ENCODE results near the gene MT1E.

The MT1E gene

GRCh38 chr16:56667581-56668571, 42.3 kb downstream of the MT1E start, which contains the start of gene MT1G:
TSS of gene MT1G (minus strand) at chr16:56668065. CDS start at chr16:56667993, 72 bp downstream.
- H2BK12ac ChIP-seq (ENCODE audit: low read length in 2 of 2): no peak within 1 kb of the TSS
- H2AFZ ChIP-seq (ENCODE audit: low read depth, low read length): no peak within 1 kb of the TSS
- no peaks in the 10 kb centered on the region for H3K36me3 ChIP-seq (ENCODE audit: control insufficient read depth in 1 of 2, insufficient read depth in 2 of 2, low read depth in 1 of 2, low read length in 2 of 2)
- H3K9me3 ChIP-seq (ENCODE audit: control insufficient read depth, low read length): no peaks in the 10 kb centered on the region
- no peak within 1 kb of the TSS for H2BK5ac ChIP-seq (ENCODE audit: low read depth, low read length, poor library complexity, severe bottlenecking)
- H3K14ac ChIP-seq (ENCODE audit: low read length in 2 of 2): no peak within 1 kb of the TSS
- no peak within 1 kb of the TSS for H3K27ac ChIP-seq (ENCODE audit: low read length, poor library complexity, severe bottlenecking)
- H2AK5ac ChIP-seq (ENCODE audit: low read length, severe bottlenecking): no peak within 1 kb of the TSS
- H3K4ac ChIP-seq (ENCODE audit: low read depth in 1 of 2, low read length in 2 of 2): no peak within 1 kb of the TSS
- no peak within 1 kb of the TSS for H2BK15ac ChIP-seq (ENCODE audit: low read depth, poor library complexity, severe bottlenecking)
- no peak within 1 kb of the TSS for H3K4me3 ChIP-seq (ENCODE audit: insufficient read depth in 1 of 2, low read depth in 1 of 2, low read length in 2 of 2)
- 5% methylated on average over 45 of the region's 46 CpGs for WGBS
- H3K4me2 ChIP-seq (ENCODE audit: low read length, poor library complexity, severe bottlenecking): peak within 1 kb of the TSS; percentile 32
- no peak within 1 kb of the TSS for H2BK120ac ChIP-seq (ENCODE audit: low read depth, low read length)
- H3K27me3 ChIP-seq (ENCODE audit: control insufficient read depth in 1 of 2, insufficient read depth in 1 of 2, low read length in 2 of 2): peaks cover 73 to 94% of the 10 kb centered on the region in 2 experiments
- no peak within 1 kb of the TSS for H3K9ac ChIP-seq (ENCODE audit: low read length)
- no peak within 1 kb of the TSS for H4K8ac ChIP-seq (ENCODE audit: low read length)
- H3K4me1 ChIP-seq (ENCODE audit: control insufficient read depth, insufficient read depth, low read depth, low read length): peaks cover 18% of the 10 kb centered on the region
- H3K18ac ChIP-seq (ENCODE audit: low read depth in 1 of 2, low read length in 2 of 2): no peak within 1 kb of the TSS
- no peak within 1 kb of the TSS for H4K91ac ChIP-seq (ENCODE audit: low read length)
- H3K79me1 ChIP-seq (replicated peaks; ENCODE audit: low read length, poor library complexity, severe bottlenecking): no peaks in the 10 kb centered on the region
- no peak for DNase-seq
- no peak within 1 kb of the TSS for H3K23ac ChIP-seq (ENCODE audit: low read length in 2 of 2)

- no peak within 1 kb of the TSS for H2BK12ac ChIP-seq (ENCODE audit: low read length in 2 of 2)
- H3K4me1 ChIP-seq (ENCODE audit: control insufficient read depth, insufficient read depth, low read depth, low read length): peaks cover 14% of the 10 kb centered on the region
- H4K8ac ChIP-seq (ENCODE audit: low read length): no peak within 1 kb of the TSS
- H4K91ac ChIP-seq (ENCODE audit: low read length): no peak within 1 kb of the TSS
- H3K23ac ChIP-seq (ENCODE audit: low read length in 2 of 2): no peak within 1 kb of the TSS
- H3K9me3 ChIP-seq (ENCODE audit: control insufficient read depth, low read length): no peaks in the 10 kb centered on the region
- H2AK5ac ChIP-seq (ENCODE audit: low read length, severe bottlenecking): no peak within 1 kb of the TSS
- H3K27me3 ChIP-seq (ENCODE audit: control insufficient read depth in 1 of 2, insufficient read depth in 1 of 2, low read length in 2 of 2): peaks cover 62 to 84% of the 10 kb centered on the region in 2 experiments
- H3K18ac ChIP-seq (ENCODE audit: low read depth in 1 of 2, low read length in 2 of 2): no peak within 1 kb of the TSS
- H3K4me2 ChIP-seq (ENCODE audit: low read length, poor library complexity, severe bottlenecking): no peak within 1 kb of the TSS
- WGBS: 4% methylated on average over 34 of the region's 38 CpGs
- H3K79me1 ChIP-seq (replicated peaks; ENCODE audit: low read length, poor library complexity, severe bottlenecking): no peaks in the 10 kb centered on the region
- H3K27ac ChIP-seq (ENCODE audit: low read length, poor library complexity, severe bottlenecking): no peak within 1 kb of the TSS
- no peak within 1 kb of the TSS for H3K4me3 ChIP-seq (ENCODE audit: insufficient read depth in 1 of 2, low read depth in 1 of 2, low read length in 2 of 2)
- no peak within 1 kb of the TSS for H3K4ac ChIP-seq (ENCODE audit: low read depth in 1 of 2, low read length in 2 of 2)
- no peak within 1 kb of the TSS for H2BK15ac ChIP-seq (ENCODE audit: low read depth, poor library complexity, severe bottlenecking)
- H2BK5ac ChIP-seq (ENCODE audit: low read depth, low read length, poor library complexity, severe bottlenecking): no peak within 1 kb of the TSS
- no peaks in the 10 kb centered on the region for H3K36me3 ChIP-seq (ENCODE audit: control insufficient read depth in 1 of 2, insufficient read depth in 2 of 2, low read depth in 1 of 2, low read length in 2 of 2)
- no peak within 1 kb of the TSS for H2AFZ ChIP-seq (ENCODE audit: low read depth, low read length)
- H2BK120ac ChIP-seq (ENCODE audit: low read depth, low read length): no peak within 1 kb of the TSS
- no peak for DNase-seq
- no peak within 1 kb of the TSS for H3K14ac ChIP-seq (ENCODE audit: low read length in 2 of 2)
- H3K9ac ChIP-seq (ENCODE audit: low read length): no peak within 1 kb of the TSS
These were observed 43.6 kb downstream of the MT1E start, which contains the start of gene MT1H for GRCh38 chr16:56669005-56669839. TSS of gene MT1H (plus strand) at chr16:56669814. CDS start at chr16:56669885, 71 bp downstream.

- 6% methylated on average over 18 of the region's 19 CpGs for WGBS
These were observed 44.4 kb downstream of the MT1E start for GRCh38 chr16:56669840-56670619.

More at GRCh38 chr16:56669840-56670619, 44.4 kb downstream of the MT1E start:
- H4K91ac ChIP-seq (ENCODE audit: low read length): no peak overlapping the region
- no peaks in the 10 kb centered on the region for H3K36me3 ChIP-seq (ENCODE audit: control insufficient read depth in 1 of 2, insufficient read depth in 2 of 2, low read depth in 1 of 2, low read length in 2 of 2)
- DNase-seq: no peak
- H3K18ac ChIP-seq (ENCODE audit: low read depth in 1 of 2, low read length in 2 of 2): no peak overlapping the region
- no peak overlapping the region for H3K23ac ChIP-seq (ENCODE audit: low read length in 2 of 2)
- no peak overlapping the region for H3K27ac ChIP-seq (ENCODE audit: low read length, poor library complexity, severe bottlenecking)
- H2AK5ac ChIP-seq (ENCODE audit: low read length, severe bottlenecking): no peak overlapping the region
- no peaks in the 10 kb centered on the region for H3K9me3 ChIP-seq (ENCODE audit: control insufficient read depth, low read length)
- no peak overlapping the region for H2BK5ac ChIP-seq (ENCODE audit: low read depth, low read length, poor library complexity, severe bottlenecking)
- H2BK15ac ChIP-seq (ENCODE audit: low read depth, poor library complexity, severe bottlenecking): no peak overlapping the region
- H2AFZ ChIP-seq (ENCODE audit: low read depth, low read length): no peak overlapping the region
- peaks cover 14% of the 10 kb centered on the region for H3K4me1 ChIP-seq (ENCODE audit: control insufficient read depth, insufficient read depth, low read depth, low read length)
- H3K27me3 ChIP-seq (ENCODE audit: control insufficient read depth in 1 of 2, insufficient read depth in 1 of 2, low read length in 2 of 2): peaks cover 59 to 77% of the 10 kb centered on the region in 2 experiments
- H4K8ac ChIP-seq (ENCODE audit: low read length): no peak overlapping the region
- no peak overlapping the region for H3K4me2 ChIP-seq (ENCODE audit: low read length, poor library complexity, severe bottlenecking)
- no peaks in the 10 kb centered on the region for H3K79me1 ChIP-seq (replicated peaks; ENCODE audit: low read length, poor library complexity, severe bottlenecking)
- H3K9ac ChIP-seq (ENCODE audit: low read length): no peak overlapping the region
- H2BK12ac ChIP-seq (ENCODE audit: low read length in 2 of 2): no peak overlapping the region
- no peak overlapping the region for H3K4ac ChIP-seq (ENCODE audit: low read depth in 1 of 2, low read length in 2 of 2)
- H3K4me3 ChIP-seq (ENCODE audit: insufficient read depth in 1 of 2, low read depth in 1 of 2, low read length in 2 of 2): no peak overlapping the region
- H3K14ac ChIP-seq (ENCODE audit: low read length in 2 of 2): no peak overlapping the region
- H2BK120ac ChIP-seq (ENCODE audit: low read depth, low read length): no peak overlapping the region

Data from mesenchymal stem cell (in vitro differentiated cells and primary cell).